HepG2 (cell line): ENCODE data around the gene DDX1.

Source experiments
- AKNA ChIP-seq: sonication (generic); formaldehyde crosslinking; IDR thresholded peaks from 2 replicates; pipeline ENCODE4 v1.4.0; 2020; ENCODE audit warnings: missing genetic modification reagents, borderline replicate concordance
- BRF2 ChIP-seq: sonication (generic); formaldehyde crosslinking; IDR thresholded peaks from 2 replicates; pipeline ENCODE4 v1.8.1; 2022; ENCODE audit warnings: mild to moderate bottlenecking, missing genetic modification reagents
- CTCF ChIP-seq: sonication (generic); formaldehyde crosslinking; IDR thresholded peaks from 2 replicates; pipeline ENCODE4 v1.5.0; 2020; ENCODE audit warnings: mild to moderate bottlenecking, missing genetic modification reagents, moderate library complexity
- ETV6 ChIP-seq: sonication (generic); formaldehyde crosslinking; conservative IDR thresholded peaks from 2 replicates; pipeline ENCODE4 v1.4.0; 2020; ENCODE audit warnings: missing genetic modification reagents
- GABPA ChIP-seq, 2 experiments: IDR thresholded peaks; 2 replicates each; pipeline ENCODE4 v1.6.1; 2011 to 2016; ENCODE audit warnings: low read depth in 2 of 2, low read length in 1 of 2, missing biosample characterization in 1 of 2, missing genetic modification characterization in 1 of 2
- KAT8 ChIP-seq: IDR thresholded peaks from 2 replicates; pipeline ENCODE4 v1.6.1; 2016; ENCODE audit warnings: missing genetic modification reagents, missing compliant biosample characterization
- POLR2A ChIP-seq, 2 experiments: IDR thresholded peaks; 2 replicates each; pipeline ENCODE4 v1.6.1; 2011; ENCODE audit warnings: low read depth in 2 of 2, low read length in 2 of 2, mild to moderate bottlenecking in 1 of 2, moderate library complexity in 1 of 2; ENCODE audit not compliant: insufficient read depth in 1 of 2
- TARDBP ChIP-seq: sonication (generic); formaldehyde crosslinking; IDR thresholded peaks from 2 replicates; pipeline ENCODE4 v1.8.0; 2022; ENCODE audit warnings: mild to moderate bottlenecking, missing genetic modification reagents
- ZBTB1 ChIP-seq: sonication (generic); formaldehyde crosslinking; IDR thresholded peaks from 2 replicates; pipeline ENCODE4 v1.4.0; 2020; ENCODE audit warnings: missing genetic modification reagents, borderline replicate concordance
- ZBTB34 ChIP-seq: sonication (generic); formaldehyde crosslinking; IDR thresholded peaks from 2 replicates; pipeline ENCODE4 v1.8.0; 2022; ENCODE audit warnings: mild to moderate bottlenecking, missing genetic modification reagents
- ZNF121 ChIP-seq: sonication (generic); formaldehyde crosslinking; IDR thresholded peaks from 2 replicates; pipeline ENCODE4 v1.5.0; 2020; ENCODE audit warnings: mild to moderate bottlenecking, missing genetic modification reagents
- ZNF292 ChIP-seq: sonication (generic); formaldehyde crosslinking; IDR thresholded peaks from 2 replicates; pipeline ENCODE4 v1.8.1; 2022; ENCODE audit warnings: mild to moderate bottlenecking, low read depth, missing genetic modification reagents, borderline replicate concordance
- ZNF839 ChIP-seq: sonication (generic); formaldehyde crosslinking; IDR thresholded peaks from 2 replicates; pipeline ENCODE4 v1.4.0; 2020; ENCODE audit warnings: missing genetic modification reagents, mild to moderate bottlenecking, borderline replicate concordance

GRCh38 chr2:15642815-15643500, 51.3 kb downstream of the DDX1 start:
- TF ChIP-seq TARDBP, result no peak
- TF ChIP-seq CTCF (CRISPR knock-in tag), result no peak
- no peak for TF ChIP-seq GABPA (IDR thresholded peaks at IDR 0.05; ENCODE audit: low read depth, low read length)
- no peak for TF ChIP-seq GABPA (CRISPR knock-in tag; IDR thresholded peaks at IDR 0.05; ENCODE audit: low read depth)
- TF ChIP-seq BRF2, result no peak
- TF ChIP-seq ZNF121, result no peak
- no peak for TF ChIP-seq ZBTB1 (CRISPR knock-in tag)
- no peak for TF ChIP-seq ZNF839 (CRISPR knock-in tag)
- no peak for TF ChIP-seq POLR2A (IDR thresholded peaks at IDR 0.05; ENCODE audit: insufficient read depth in 1 of 2, low read depth in 2 of 2, low read length in 2 of 2)
- no peak for TF ChIP-seq ETV6 (CRISPR knock-in tag)
- TF ChIP-seq AKNA (CRISPR knock-in tag), result no peak
- no peak for TF ChIP-seq KAT8
- no peak for TF ChIP-seq ZNF292 (CRISPR knock-in tag)
- TF ChIP-seq ZBTB34, result no peak
